ENCODE results near the gene CDK19.

CDK19 gene

DNA sequence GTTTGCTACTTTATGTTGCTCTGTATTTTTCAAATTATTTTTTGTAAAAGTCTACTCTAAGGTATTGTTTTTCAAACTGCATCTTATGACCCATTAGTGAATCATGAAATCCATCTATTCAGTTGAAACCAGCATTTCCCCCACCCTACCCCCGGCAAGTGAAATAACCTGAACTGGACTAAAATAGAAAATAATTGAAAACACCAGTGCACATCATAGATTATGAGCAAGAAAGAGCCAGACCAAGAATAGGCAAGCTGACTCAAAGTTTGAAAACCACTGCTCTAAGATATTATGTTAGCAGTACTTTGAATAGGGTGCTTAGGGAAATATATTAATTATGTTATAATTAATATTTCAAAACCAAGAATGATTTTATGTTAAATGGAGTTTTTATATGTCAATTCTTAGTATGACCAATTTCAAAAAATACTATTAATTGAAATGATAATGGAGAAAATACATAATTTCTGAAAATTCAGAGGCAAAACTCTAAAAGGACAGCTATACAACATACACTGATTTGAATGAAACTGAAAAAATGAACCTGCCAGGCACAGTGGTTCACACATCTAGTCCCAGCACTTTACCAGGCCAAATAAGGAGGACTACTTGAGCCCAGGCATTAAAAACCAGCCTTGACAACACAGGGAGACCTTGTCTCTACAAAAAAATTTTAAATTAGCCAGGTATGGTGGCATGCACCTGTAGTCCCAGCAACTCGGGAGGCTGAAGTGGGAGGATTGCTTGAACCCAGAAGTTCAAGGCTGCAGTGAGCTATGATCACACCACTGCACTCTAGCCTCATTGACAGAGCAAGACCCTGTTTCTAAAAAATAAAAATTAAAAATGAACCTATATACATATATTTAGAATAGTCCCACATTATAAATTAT is 112.0 kb downstream of the CDK19 start:
- DNase-seq (ENCODE audit: low read depth), result no peak

DNA sequence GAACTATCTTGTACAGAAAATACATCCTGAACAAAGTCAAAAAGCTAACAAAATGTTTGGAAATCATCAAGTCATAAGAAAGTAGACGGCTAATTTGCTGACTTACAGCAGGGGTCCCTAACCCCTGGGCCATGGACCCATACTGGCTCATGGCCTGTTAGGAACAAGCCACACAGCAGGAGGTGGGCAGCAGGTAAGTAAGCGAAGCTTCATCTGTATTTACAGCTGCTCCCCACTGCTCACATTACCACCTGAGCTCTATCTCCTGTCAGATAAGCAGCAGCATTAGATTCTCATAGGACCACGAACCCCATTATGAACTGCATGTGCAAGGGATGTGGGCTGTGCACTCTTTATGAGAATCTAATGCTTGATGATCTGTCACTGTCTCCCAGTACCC is 115.5 kb downstream of the CDK19 start:
- no peak for DNase-seq (ENCODE audit: low read depth)

DNA sequence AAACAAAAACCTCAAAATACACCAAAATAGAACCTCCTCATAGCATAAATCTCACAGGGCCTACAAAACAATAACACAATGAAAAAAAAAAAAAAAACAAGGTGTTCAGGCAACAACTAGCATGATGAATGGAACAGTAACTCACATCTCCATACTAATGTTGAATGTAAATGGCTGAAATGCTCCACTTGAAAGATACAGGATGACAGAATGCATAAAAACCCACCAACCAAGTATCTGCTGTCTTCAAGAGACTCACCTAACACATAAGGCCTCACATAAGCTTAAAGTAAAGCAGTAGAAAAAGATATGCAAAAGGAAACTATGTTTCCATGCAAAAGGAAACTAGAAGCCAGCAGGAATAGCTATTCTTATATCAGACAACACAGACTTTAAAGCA is 121.3 kb downstream of the CDK19 start:
- no peak for DNase-seq (ENCODE audit: low read depth)

DNA sequence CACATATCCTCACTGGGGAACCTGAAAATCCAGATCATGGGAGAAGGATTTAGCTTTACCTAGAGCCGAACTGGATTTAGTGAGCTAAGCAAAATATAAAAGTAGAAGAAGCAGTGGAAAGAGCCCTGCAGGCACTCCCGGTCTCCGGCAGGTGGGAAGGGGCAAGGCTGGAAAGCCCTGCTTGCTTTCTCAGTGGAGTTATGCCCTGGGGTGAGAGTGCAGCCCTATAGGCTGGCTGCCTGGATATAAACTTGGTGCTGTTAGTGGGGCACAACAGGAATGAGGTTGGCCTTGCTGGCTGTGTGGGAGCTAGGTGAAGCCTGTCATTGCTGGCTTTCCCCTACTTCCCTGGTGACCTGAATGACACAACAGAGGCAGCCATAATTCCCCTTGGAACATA is 122.0 kb downstream of the CDK19 start:
- no peak for DNase-seq (ENCODE audit: low read depth)

DNA sequence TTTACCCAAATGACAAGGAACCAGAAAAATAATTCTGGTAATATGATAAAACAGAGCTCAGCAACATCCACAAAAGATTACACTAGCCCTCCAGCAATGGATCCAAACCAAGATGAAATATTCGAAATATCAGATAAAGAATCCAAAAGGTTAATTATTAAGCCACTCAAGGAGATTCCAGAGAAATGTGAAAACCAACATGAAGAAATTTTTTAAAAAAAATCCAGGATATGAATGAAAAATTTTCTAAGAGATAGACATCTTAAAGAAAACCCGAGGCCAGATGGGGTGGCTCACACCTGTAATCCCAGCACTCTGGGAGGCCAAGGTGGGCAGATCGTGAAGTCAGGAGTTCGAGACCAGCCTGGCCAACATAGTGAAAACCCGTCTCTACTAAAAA is 124.4 kb downstream of the CDK19 start:
- DNase-seq (ENCODE audit: low read depth), result no peak

DNA sequence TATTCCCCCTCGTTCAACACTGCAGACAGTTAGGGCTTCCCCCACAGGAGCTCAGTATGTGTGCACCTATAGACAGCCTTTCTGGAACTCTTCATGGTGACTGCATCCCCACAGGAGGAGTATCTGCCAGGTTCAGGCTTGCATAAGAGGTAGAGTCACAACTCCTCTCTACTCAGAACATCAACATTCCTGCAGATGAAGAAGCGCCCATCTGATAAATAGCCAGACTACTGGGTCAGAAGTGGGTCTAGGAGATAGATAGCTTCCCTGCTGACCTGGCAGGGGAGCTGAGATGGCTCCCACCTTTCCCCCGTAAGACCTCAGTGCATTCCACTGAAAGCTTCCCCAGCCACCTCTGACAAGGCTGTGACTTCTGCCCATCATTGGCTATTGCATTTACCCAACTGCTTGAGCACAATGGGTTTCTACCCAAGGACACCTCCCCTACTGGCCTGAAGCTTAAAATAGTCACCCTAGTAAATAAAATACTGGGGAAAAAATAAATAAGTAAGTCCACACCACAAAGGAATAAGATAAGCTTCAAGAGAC is 125.1 kb downstream of the CDK19 start:
- no peak for DNase-seq (ENCODE audit: low read depth)

DNA sequence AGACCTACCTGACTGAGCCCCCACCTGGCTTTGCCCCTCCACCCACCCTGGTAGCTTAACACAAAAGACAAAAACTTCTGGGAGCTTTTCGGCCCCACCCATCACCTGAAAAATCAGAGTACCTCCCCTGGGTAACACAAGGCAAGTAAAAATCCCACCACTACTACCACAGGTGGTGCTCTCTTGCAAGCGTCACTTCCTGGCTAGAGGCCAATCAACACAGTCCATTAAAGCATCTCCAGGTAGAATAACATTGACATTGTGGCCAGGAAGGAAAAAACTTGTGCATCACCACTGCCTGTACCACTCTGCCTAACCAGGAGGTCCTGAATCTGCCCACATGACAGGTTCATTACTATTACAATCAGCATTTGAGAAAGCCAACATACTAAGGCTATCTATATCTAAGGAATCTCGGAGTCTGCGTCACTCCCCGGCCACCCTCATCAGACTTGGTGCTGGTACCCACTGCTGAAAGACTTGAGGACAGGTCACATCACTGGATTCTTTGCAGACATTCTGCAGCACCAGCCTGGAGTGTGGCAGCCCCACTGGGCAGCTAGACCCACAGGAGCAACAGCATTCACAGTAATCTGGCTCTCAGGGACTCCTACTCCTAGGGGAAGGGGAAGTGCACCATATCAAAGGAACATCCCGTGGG is 125.9 kb downstream of the CDK19 start:
- DNase-seq (ENCODE audit: low read depth), result no peak

DNA sequence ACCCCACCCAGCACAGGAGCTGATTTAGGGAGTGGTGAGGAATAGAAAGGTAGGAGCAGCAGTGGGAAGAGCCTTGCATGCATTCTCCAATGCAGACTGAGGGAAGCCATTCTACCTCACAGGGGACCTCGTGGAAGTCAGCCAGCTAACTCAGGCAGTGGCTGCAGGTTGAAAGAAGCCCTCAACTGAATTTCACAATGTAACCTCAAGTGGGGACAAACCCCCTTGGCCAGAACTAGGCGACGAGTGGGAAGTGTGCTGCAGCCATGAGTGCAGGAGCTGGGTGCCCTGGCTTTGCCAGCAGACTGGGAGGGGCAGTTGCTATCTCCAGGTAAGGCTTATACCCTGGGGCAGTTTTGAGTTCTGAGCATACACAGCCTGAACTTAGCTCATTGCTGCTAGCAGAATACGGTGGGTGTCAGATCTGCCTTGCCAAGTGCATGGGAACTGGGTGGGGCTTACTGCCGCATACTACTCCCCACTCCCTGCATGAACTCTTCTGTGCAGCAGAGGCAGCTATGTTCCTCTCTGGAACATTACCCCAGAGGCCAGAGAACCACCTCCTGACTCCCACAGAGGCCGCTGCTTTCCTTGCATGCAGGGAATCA is 126.5 kb downstream of the CDK19 start:
- DNase-seq (ENCODE audit: low read depth), result no peak

DNA sequence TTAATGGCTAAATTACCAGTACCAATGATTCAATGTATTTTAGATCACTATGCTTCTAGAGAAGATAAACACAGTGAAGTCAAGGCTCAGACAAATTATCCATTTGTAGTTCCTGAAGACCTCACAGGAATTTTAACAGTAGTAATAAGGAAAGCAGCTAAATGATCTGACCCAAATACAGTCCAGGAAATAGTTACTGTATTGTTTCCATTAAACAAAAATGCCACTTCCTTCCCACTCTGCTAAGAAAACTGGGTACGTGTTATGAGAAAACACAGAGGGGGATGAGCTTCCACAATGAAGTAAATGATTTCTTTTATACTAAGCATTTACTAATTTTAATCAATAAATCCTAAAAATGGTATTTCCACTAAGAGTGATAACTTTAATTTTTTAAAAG is 127.9 kb downstream of the CDK19 start:
- no peak for DNase-seq (ENCODE audit: low read depth)

DNA sequence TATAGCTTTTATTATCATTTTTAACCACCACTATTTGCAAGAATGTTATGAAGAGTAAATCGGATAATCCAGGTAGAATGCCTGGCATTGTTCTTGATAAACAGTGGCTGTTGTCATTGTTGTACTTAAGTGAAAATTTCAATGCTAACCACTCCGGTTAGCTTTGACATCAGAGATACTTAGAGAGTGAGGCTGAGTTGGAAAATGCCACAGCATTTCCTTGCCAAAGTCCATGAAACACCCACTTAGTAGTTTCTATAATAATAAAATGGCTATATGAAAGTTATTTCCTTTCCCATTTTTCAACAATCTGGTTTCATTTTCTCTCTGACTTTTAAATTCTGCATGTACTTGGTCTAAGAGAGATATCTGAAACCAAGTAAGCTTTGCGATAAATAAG is 132.0 kb downstream of the CDK19 start:
- DNase-seq (ENCODE audit: low read depth), result no peak

DNA sequence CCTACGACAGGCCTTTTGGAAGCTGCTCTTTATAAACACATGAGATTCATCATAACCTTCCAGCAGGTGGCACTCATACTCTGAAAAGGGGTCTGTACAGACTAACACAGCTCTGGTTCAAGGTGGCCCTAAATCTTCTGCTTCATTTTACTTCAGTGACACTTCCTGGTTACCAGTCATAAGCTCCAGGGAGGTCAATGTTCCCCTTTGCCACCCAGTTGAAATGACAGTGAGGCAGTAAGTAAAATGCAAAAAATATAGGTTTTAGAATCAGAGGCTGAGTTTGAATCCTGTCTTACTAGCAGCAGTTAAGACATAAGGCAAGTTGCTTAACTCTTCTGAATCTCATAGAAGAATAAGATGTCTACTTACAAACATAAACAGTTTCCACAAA is 132.8 kb downstream of the CDK19 start:
- peak; percentile 42 for DNase-seq (ENCODE audit: low read depth)

DNA sequence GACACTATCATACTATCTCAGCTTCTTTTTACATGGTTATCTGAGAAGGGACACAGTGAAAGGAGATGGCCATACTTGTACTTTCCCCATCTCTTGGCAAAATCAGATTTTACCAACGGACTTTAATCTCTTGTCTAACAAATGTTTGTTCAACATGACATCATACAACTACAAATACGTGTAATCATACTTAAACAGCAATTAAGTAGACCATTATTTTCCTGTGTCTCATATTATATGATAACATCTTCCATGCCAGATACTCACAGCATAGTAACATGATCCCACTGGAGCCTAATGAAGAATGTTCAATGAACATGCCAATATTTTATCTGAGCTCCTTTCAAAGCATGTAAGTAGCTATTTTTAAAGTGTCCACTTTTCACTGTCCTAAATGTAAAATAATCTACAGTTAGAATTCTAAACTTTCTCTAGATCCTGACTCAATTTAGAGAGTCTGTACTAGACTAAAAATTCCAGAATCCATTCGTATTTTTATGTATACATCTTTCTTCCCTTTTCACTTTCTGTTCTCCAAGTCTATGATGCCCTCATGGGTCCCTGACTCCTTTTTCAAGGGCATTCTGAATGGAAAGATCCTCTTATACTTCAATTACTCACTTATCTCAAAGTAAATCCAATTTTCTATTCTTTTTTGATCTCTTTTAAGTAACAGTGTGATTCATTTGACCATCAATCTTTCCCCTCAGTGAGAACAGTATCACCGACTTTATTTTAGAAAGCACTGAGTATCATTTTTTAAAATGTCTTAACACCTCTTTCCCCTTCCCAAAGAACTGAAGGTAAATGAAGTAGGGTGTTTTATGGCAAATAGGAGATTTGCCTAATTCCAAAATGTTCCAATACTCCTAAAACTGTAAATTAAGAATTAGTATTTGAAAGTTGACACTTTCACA is 133.5 kb downstream of the CDK19 start:
- no peak for DNase-seq (ENCODE audit: low read depth)

DNA sequence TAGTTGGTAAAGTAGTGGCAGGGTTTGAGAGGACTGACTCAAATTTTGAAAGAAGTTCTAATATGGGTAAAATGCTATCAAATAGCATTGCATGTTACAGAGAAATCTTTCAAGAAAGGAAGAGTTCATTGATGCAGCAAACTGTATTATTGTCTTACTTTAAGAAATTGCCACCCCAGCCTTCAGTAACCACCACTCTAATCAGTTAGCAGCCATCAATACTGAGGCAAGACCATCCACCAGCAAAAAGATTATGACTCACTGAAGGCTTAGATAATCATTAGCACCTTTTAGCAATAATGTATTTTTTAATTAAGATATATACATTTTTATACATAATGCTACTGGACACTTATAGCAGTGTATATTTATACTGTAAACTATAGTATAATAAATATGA is 138.9 kb downstream of the CDK19 start:
- DNase-seq (ENCODE audit: low read depth), result no peak

DNA sequence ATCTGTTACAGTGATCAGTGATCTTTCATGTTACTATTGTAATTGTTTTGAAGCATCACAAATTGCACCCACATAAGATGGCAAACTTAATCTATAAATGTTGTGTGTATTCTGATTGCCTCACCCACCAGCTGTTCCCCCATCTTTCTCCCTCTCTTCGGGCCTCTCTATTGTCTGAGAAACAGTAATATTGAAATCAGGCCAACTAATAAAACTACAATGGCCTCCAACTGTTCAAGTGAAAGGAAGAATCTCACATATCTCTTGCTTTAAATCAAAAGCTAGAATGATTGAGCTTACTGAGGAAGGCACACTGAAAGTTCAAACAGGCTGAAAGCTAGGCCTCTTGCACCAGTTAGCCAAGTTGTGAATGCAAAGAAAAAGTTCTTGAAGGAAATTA is 141.2 kb downstream of the CDK19 start:
- no peak for DNase-seq (ENCODE audit: low read depth)

DNA sequence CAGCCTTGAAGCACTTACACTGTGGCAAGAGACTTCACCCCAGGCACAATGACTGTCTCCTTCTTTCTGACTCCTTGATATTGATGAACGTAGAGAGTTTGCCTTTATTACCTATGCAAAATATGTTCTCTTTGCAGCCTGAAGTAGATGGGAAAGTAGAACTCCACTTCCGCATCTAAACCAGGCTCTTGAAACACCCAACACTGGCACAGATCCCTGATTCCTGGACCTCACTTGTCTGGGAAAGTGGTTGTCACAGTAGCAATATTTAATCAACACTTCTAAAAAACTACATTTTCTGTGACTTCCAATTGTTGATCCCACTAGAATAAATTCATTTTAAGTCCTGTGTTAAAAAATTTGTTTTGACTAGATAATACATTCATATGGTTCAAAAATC is 143.1 kb downstream of the CDK19 start:
- no peak for DNase-seq (ENCODE audit: low read depth)

DNA sequence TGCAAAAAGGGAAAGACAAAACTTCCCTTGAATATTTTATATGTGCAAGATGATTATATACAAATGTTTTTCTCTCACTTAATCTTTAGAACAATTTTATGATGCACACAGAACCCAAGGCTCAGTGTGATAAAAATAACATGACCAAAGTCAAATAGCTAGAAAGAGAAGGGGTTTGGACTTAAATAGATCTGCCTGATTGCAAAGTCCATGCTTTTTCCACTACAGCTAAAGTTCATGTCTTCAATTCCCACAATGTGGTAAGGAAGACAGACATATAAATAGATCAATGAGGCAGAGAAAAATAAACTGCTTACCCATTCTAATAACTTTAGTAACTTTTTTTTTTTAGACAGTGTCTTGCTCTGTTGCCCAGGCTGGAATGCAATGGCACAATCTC is 143.8 kb downstream of the CDK19 start:
- DNase-seq (ENCODE audit: low read depth), result no peak

DNA sequence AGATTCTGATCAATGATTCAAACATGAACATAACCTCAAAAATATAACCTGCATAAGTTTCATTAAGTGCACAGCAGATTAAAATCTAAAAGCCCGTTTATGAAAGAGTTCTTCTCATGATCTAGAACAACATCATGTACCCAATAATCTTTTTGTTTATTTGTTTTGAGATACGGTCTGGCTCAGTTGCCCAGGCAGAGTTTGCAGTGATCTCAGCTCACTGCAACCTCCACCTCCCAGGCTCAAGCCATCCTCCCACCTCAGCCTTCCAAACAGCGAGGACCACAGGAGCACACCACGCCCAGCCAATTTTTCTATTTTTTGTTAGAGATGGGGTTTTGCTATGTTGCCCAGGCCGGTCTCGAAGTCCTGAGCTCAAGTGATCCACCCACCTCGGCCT is 149.7 kb downstream of the CDK19 start:
- no peak for DNase-seq (ENCODE audit: low read depth)

DNA sequence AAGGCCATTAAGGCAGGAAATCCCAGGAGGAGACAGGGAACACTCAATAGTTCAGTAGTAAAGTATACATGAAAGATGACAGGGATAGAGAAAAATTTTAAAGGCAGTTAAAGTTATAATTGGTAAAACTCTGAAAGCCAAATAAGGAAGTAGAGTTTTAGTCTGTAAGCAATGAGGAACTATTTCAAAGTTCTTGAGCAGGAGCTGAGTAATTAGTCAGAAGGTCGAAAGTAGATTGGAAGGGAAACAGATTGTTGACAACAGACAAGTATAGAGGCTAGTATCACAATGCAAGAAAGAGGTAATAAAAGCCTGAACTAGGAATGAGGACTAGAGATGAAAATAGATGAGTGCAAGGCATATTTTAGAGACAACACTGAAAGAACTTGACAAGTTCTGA is 150.3 kb downstream of the CDK19 start:
- no peak for DNase-seq (ENCODE audit: low read depth)

DNA sequence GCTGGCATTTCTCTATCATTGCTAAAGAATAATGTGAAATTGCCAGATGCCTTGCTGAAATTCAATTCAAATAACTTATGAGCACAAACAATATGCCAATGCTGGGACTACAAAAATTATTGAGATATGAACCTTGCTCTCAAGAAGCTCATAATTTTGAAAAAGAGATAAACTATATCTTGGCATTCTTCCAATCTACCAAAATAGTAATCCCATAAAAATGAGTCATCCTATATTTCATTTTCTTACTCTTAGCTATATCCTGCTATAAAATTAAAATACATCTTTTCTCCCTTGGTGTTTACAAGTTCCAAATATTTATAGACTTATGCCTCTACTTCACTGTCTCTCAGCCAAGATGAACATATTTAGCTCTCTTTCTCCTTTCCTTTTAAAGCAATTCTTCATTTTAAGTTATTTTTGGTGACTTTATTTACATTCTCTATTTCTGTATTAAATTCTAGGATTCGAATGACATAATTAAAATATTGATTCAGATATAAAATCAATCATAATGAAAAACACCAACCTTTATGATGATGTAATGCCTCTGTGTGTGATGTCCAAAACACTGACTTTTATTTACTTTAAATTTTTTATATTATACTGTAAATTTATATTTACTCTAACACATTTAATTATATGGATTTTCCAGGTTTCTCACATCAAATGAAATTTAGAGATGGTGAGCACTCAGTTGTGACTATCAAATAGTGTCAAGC is 152.6 kb downstream of the CDK19 start:
- DNase-seq (ENCODE audit: low read depth), result no peak

DNA sequence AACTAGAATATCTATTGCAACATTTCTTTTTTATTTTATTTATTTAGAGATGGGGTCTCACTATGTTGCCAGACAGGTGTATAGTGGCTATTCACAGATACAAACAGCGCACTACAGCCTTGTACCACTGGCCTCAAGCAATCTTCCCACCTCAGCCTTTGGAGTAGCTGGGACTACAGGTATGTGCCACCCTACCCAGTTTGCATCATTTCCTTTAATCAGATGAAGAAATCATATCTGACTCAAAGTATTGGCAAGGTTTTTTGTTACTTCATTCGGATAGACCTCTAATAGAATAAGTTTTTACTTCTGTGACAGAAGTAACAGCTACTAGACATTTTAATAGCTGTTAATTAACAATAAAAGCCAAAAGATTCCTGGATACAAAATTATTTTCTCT is 153.9 kb downstream of the CDK19 start:
- no peak for DNase-seq (ENCODE audit: low read depth)

DNA sequence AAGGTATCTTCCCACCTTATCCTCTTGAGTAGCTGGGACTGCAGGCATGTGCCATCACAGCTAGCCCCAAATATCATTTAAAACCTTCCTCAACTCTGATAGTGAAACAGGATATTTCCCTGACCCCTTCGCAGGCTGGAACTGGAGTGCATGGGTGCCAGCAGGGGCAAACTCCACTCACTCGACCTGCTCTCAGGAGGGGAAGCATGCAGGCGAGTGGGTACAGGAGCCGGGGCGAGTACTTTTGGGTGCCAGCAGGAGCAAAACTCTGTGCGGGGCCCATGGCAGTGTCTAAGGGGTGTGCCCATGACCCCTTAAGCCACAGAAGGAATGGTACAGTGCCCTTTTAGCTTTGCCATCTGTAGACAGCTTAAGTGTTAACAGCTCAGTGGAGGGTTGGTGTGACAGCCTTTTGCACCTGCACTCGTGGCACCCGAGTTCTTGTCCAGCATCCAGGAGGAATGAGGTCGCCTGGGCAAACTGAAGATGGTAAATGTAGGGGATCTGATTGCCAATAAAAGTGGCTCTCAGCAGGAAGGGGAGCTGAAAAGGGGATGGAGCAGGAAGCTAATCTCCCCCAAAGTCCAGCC is 155.1 kb downstream of the CDK19 start:
- DNase-seq (ENCODE audit: low read depth), result no peak

Data from activated T-cell treated with anti-CD3 and anti-CD28 coated beads for 1 hour (primary cell).